ENCODE data around the gene HES5. TPM values are rescaled to one million over a fixed set of nuclear protein-coding genes. Genes with fewer than 3 reads are reported as not detected.

HES5 gene
- total and polyA plus RNA-seq, 4 donors = 0.36 to 2.1 TPM; not detected in 2

DNA sequence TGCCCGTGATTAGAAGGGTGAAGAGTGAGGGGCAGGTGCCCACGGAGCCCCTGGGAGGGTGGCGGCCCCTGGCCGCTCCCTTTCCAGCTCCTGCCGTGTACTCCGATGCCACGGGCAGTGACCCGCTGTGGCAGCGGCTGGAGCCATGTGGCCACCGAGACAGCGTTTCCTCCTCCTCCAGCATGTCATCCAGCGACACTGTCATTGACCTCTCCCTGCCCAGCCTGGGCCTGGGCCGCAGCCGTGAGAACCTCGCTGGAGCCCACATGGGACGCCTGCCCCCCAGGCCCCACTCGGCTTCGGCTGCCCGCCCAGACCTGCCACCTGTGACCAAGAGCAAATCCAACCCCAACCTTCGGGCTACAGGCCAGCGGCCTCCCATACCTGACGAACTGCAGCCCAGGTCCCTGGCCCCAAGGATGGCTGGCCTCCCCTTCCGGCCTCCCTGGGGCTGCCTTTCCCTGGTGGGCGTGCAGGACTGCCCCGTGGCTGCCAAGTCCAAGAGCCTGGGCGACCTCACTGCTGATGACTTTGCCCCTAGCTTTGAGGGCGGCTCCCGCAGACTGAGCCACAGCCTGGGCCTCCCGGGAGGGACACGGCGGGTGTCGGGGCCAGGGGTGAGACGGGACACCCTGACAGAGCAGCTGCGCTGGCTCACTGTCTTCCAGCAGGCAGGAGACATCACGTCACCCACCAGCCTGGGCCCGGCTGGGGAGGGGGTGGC is 25.7 kb downstream of the HES5 start:
- ATAC-seq (ENCODE audit: low FRiP score) (no peak), DNase-seq (no peak)
- H3K36me3 ChIP-seq (ENCODE audit: control insufficient read depth in 1 of 2, insufficient read depth in 2 of 2, low read length in 1 of 2) = peaks cover 0 to under 1% of the 10 kb centered on the region in 2 donors
- H3K4me1 ChIP-seq (ENCODE audit: control insufficient read depth in 1 of 2, insufficient read depth in 2 of 2, low read length in 2 of 2) = no peaks in the 10 kb centered on the region
- intact Hi-C loops (cut with DNase I) = no loop called here
- no peaks in the 10 kb centered on the region for H3K27me3 ChIP-seq (ENCODE audit: control insufficient read depth in 1 of 2, insufficient read depth in 2 of 2, low read length in 1 of 2)
- no peak overlapping the region for H3K4me3 ChIP-seq (ENCODE audit: low read length in 2 of 2)
- WGBS, 2 donors = 53 to 54% methylated on average over 29 to 36 of the region's 36 CpGs
- no peak overlapping the region for H3K27ac ChIP-seq (ENCODE audit: low read depth in 1 of 2, low read length in 2 of 2)
- H3K9me3 ChIP-seq (ENCODE audit: control insufficient read depth, low read length) = no peaks in the 10 kb centered on the region

DNA sequence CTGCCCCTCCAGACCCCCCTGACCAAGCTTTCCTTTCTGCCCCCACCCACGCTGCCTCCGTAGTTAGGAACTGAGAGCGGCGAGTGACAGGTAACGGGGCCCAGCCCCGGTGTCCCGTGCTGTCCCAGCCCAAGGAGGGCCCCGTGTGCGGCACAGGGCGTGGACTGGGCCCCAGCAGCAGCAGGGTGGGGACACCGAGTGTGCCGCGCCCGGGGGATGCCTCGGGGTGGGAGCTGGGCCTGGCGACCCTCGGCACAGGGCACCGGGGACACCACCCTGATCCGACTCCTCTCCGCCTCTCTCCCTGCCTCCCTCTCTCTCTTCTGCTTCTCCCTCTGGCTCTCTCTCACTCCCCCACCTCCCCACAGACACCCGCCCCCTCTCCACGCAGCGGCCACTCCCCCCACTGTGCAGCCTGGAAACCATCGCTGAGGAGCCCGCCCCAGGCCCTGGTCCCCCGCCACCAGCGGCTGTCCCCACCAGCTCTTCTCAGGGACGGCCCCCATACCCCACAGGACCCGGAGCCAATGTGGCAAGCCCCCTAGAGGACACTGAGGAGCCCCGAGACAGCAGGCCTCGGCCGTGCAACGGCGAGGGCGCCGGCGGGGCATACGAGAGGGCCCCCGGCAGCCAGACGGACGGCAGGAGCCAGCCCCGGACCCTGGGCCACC is 26.4 kb downstream of the HES5 start:
- no peaks in the 10 kb centered on the region for H3K9me3 ChIP-seq (ENCODE audit: control insufficient read depth, low read length)
- no peak for DNase-seq
- no peak overlapping the region for H3K4me3 ChIP-seq (ENCODE audit: low read length in 2 of 2)
- H3K36me3 ChIP-seq (ENCODE audit: control insufficient read depth in 1 of 2, insufficient read depth in 2 of 2, low read length in 1 of 2) = no peaks in the 10 kb centered on the region
- ATAC-seq (ENCODE audit: low FRiP score) = no peak
- H3K4me1 ChIP-seq (ENCODE audit: control insufficient read depth in 1 of 2, insufficient read depth in 2 of 2, low read length in 2 of 2) = no peaks in the 10 kb centered on the region
- H3K27ac ChIP-seq (ENCODE audit: low read depth in 1 of 2, low read length in 2 of 2) = no peak overlapping the region
- intact Hi-C loops (cut with DNase I) = no loop called here
- WGBS, 2 donors = 40 to 46% methylated on average over 33 to 42 of the region's 42 CpGs
- H3K27me3 ChIP-seq (ENCODE audit: control insufficient read depth in 1 of 2, insufficient read depth in 2 of 2, low read length in 1 of 2) = no peaks in the 10 kb centered on the region

DNA sequence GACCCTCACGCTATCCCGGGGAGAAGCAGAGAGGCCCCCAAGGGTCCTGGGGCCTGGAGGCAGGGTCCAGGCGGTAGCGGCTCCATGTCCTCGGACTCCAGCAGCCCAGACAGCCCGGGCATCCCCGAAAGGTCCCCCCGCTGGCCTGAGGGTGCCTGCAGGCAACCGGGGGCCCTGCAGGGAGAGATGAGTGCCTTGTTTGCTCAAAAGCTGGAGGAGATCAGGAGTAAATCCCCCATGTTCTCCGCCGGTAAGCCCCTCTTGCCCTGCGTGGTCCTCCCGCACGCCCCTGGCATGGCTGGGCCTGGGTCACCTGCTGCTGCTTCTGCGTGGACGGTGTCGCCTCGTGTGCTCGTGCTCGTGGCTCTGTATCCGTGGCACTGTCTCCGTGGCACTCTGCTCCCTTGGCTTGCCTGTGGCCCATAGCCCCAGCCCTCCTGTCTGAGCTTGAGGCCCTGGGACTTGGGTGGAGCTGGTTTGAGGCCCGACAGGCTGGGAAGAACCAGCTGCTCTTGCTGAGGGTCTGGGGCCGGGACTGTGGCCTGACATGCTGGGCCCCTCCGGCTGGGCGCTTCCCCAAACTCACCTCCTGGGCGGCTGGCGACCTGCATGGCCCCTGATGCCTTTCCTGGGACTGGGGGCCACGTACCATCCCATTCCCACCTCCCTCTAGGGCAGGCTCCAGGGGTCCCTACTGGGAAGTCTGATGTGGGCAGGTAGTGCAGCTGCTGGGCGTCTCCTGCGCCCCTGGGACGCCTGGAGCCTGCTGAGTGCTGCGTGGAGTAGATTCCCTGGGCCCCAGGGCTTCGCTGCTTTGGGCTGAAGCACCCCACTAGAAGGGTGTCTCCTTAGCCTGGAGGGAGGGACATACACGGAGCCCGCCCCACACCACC is 27.2 kb downstream of the HES5 start:
- Histone ChIP-seq H3K9me3 (ENCODE audit: control insufficient read depth, low read length) (no peaks in the 10 kb centered on the region), H3K27ac (ENCODE audit: low read depth in 1 of 2, low read length in 2 of 2) (no peak overlapping the region), H3K36me3 (ENCODE audit: control insufficient read depth in 1 of 2, insufficient read depth in 2 of 2, low read length in 1 of 2) (no peaks in the 10 kb centered on the region), H3K4me3 (ENCODE audit: low read length in 2 of 2) (no peak overlapping the region), H3K4me1 (ENCODE audit: control insufficient read depth in 1 of 2, insufficient read depth in 2 of 2, low read length in 2 of 2) (no peaks in the 10 kb centered on the region), H3K27me3 (ENCODE audit: control insufficient read depth in 1 of 2, insufficient read depth in 2 of 2, low read length in 1 of 2) (no peaks in the 10 kb centered on the region)
- DNase-seq (no peak), ATAC-seq (ENCODE audit: low FRiP score) (no peak)
- 76 to 77% methylated on average over 33 to 36 of the region's 36 CpGs for WGBS, 2 donors
- intact Hi-C loops (cut with DNase I) = no loop called here

DNA sequence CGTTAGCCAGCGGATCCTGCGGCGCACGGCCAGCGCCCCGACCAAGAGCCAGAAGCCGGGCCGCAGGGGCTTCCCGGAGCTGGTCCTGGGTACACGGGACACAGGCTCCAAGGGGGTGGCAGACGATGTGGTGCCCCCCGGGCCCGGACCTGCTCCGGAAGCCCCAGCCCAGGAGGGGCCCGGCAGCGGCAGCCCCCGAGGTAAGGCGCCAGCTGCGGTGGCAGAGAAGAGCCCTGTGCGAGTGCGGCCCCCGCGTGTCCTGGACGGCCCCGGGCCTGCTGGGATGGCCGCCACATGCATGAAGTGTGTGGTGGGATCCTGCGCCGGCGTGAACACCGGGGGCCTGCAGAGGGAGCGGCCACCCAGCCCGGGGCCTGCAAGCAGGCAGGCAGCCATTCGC is 27.9 kb downstream of the HES5 start:
- H3K9me3 ChIP-seq (ENCODE audit: control insufficient read depth, low read length) = no peaks in the 10 kb centered on the region
- H3K36me3 ChIP-seq (ENCODE audit: control insufficient read depth in 1 of 2, insufficient read depth in 2 of 2, low read length in 1 of 2) = no peaks in the 10 kb centered on the region
- no peak for ATAC-seq (ENCODE audit: low FRiP score)
- H3K4me3 ChIP-seq (ENCODE audit: low read length in 2 of 2) = no peak overlapping the region
- intact Hi-C loops (cut with DNase I) = no loop called here
- H3K4me1 ChIP-seq (ENCODE audit: control insufficient read depth in 1 of 2, insufficient read depth in 2 of 2, low read length in 2 of 2) = no peaks in the 10 kb centered on the region
- 77 to 83% methylated on average over 33 to 34 of the region's 34 CpGs for WGBS, 2 donors
- no peak for DNase-seq
- no peak overlapping the region for H3K27ac ChIP-seq (ENCODE audit: low read depth in 1 of 2, low read length in 2 of 2)
- H3K27me3 ChIP-seq (ENCODE audit: control insufficient read depth in 1 of 2, insufficient read depth in 2 of 2, low read length in 1 of 2) = no peaks in the 10 kb centered on the region

- intact Hi-C loops (cut with DNase I) = no loop called here
- H3K4me3 ChIP-seq (ENCODE audit: low read length in 2 of 2) = no peak overlapping the region
- DNase-seq = no peak
- no peaks in the 10 kb centered on the region for H3K4me1 ChIP-seq (ENCODE audit: control insufficient read depth in 1 of 2, insufficient read depth in 2 of 2, low read length in 2 of 2)
- ATAC-seq (ENCODE audit: low FRiP score) = no peak
- H3K36me3 ChIP-seq (ENCODE audit: control insufficient read depth in 1 of 2, insufficient read depth in 2 of 2, low read length in 1 of 2) = no peaks in the 10 kb centered on the region
- no peaks in the 10 kb centered on the region for H3K27me3 ChIP-seq (ENCODE audit: control insufficient read depth in 1 of 2, insufficient read depth in 2 of 2, low read length in 1 of 2)
- H3K9me3 ChIP-seq (ENCODE audit: control insufficient read depth, low read length) = no peaks in the 10 kb centered on the region
- WGBS, 2 donors = 56 to 60% methylated on average over 7 of the region's 7 CpGs
- H3K27ac ChIP-seq (ENCODE audit: low read depth in 1 of 2, low read length in 2 of 2) = no peak overlapping the region
Measured at GRCh38 chr1:2501820-2502119, 28.3 kb downstream of the HES5 start.

DNA sequence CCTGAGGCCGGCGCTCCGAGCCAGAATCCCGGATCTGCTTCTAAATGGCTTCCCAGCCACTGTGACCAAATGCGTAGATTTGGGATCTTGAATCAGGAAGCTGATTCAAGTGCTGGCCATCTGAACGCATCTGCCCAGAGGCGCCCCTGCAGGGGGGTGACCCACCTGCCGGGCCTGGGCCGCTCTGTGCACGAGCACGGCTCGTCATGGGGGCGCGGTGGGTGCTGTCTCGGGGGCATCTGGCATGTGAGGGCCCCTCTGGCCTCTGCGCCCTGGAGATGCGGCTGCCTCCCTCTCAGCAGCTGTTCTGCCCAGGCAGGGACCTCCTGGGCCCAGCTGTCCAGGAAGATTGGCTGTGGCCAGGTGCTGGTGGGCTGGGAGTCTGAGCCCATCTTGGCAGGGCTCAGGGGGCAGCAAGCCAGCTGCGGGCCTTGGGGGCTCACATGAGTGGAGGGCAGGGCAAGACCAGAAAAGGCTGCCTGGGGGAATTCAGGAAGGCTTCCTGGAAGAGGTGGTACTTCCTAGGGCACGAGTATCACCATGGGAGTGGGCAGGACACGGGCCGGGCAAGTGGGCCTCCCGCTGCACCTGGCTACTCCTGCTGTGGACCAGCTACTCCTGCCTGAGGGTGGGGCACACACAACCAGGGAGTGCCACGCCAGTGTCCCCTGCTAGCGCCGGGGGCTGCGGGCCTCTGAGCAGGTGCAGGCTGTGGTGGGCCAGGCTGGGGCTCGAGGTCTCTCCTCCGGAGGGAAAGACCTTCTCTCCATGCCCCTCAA is 28.8 kb downstream of the HES5 start:
- 70 to 74% methylated on average over 28 of the region's 28 CpGs for WGBS, 2 donors
- no peak for ATAC-seq (ENCODE audit: low FRiP score)

GRCh38 chr1:2499986-2500596 is 30.0 kb downstream of the HES5 start:
- no peak for DNase-seq
- Histone ChIP-seq H3K36me3 (ENCODE audit: control insufficient read depth in 1 of 2, insufficient read depth in 2 of 2, low read length in 1 of 2) (no peaks in the 10 kb centered on the region), H3K27ac (ENCODE audit: low read depth in 1 of 2, low read length in 2 of 2) (no peak overlapping the region), H3K9me3 (ENCODE audit: control insufficient read depth, low read length) (no peaks in the 10 kb centered on the region), H3K27me3 (ENCODE audit: control insufficient read depth in 1 of 2, insufficient read depth in 2 of 2, low read length in 1 of 2) (no peaks in the 10 kb centered on the region), H3K4me3 (ENCODE audit: low read length in 2 of 2) (no peak overlapping the region), H3K4me1 (ENCODE audit: control insufficient read depth in 1 of 2, insufficient read depth in 2 of 2, low read length in 2 of 2) (no peaks in the 10 kb centered on the region)
- intact Hi-C loops (cut with DNase I) = no loop called here
- WGBS, 2 donors = 52 to 59% methylated on average over 19 of the region's 19 CpGs
- no peak for ATAC-seq (ENCODE audit: low FRiP score)

More for the DNA sequence above, 28.8 kb downstream of the HES5 start:
- DNase-seq = no peak
- Histone ChIP-seq H3K36me3 (ENCODE audit: control insufficient read depth in 1 of 2, insufficient read depth in 2 of 2, low read length in 1 of 2) (no peaks in the 10 kb centered on the region), H3K4me1 (ENCODE audit: control insufficient read depth in 1 of 2, insufficient read depth in 2 of 2, low read length in 2 of 2) (no peaks in the 10 kb centered on the region), H3K27me3 (ENCODE audit: control insufficient read depth in 1 of 2, insufficient read depth in 2 of 2, low read length in 1 of 2) (no peaks in the 10 kb centered on the region), H3K27ac (ENCODE audit: low read depth in 1 of 2, low read length in 2 of 2) (no peak overlapping the region), H3K9me3 (ENCODE audit: control insufficient read depth, low read length) (no peaks in the 10 kb centered on the region), H3K4me3 (ENCODE audit: low read length in 2 of 2) (no peak overlapping the region)
- intact Hi-C loops (cut with DNase I) = no loop called here

- Histone ChIP-seq H3K4me3 (ENCODE audit: low read length in 2 of 2) (no peak overlapping the region), H3K9me3 (ENCODE audit: control insufficient read depth, low read length) (no peaks in the 10 kb centered on the region), H3K27ac (ENCODE audit: low read depth in 1 of 2, low read length in 2 of 2) (no peak overlapping the region), H3K4me1 (ENCODE audit: control insufficient read depth in 1 of 2, insufficient read depth in 2 of 2, low read length in 2 of 2) (no peaks in the 10 kb centered on the region), H3K36me3 (ENCODE audit: control insufficient read depth in 1 of 2, insufficient read depth in 2 of 2, low read length in 1 of 2) (no peaks in the 10 kb centered on the region), H3K27me3 (ENCODE audit: control insufficient read depth in 1 of 2, insufficient read depth in 2 of 2, low read length in 1 of 2) (no peaks in the 10 kb centered on the region)
- DNase-seq = no peak
- 55 to 57% methylated on average over 4 of the region's 4 CpGs for WGBS, 2 donors
- ATAC-seq (ENCODE audit: low FRiP score) = no peak
- intact Hi-C loops (cut with DNase I) = no loop called here
Measured at GRCh38 chr1:2499260-2499659, 30.8 kb downstream of the HES5 start.
